Activated CD4-positive, alpha-beta T cell treated with anti-CD3 and anti-CD28 coated beads, Interleukin-2, Interleukin-4, amounts not matched to agents 100 ng/mL and 50 ng/mL, durations not matched to agents 16 hours and 8 hours (primary cell): ENCODE measurements around the gene SP8.
"Not testable (repeated sequence)": the region's sequence is repeated elsewhere in the genome, so short reads cannot be mapped to it uniquely, and the experiment has no call there.

Experiments
- DNase-seq: peaks from one replicate; pipeline ENCODE4 v3.0.0-alpha.2; 2020; ENCODE audit warnings: low spot score

The SP8 gene

DNA sequence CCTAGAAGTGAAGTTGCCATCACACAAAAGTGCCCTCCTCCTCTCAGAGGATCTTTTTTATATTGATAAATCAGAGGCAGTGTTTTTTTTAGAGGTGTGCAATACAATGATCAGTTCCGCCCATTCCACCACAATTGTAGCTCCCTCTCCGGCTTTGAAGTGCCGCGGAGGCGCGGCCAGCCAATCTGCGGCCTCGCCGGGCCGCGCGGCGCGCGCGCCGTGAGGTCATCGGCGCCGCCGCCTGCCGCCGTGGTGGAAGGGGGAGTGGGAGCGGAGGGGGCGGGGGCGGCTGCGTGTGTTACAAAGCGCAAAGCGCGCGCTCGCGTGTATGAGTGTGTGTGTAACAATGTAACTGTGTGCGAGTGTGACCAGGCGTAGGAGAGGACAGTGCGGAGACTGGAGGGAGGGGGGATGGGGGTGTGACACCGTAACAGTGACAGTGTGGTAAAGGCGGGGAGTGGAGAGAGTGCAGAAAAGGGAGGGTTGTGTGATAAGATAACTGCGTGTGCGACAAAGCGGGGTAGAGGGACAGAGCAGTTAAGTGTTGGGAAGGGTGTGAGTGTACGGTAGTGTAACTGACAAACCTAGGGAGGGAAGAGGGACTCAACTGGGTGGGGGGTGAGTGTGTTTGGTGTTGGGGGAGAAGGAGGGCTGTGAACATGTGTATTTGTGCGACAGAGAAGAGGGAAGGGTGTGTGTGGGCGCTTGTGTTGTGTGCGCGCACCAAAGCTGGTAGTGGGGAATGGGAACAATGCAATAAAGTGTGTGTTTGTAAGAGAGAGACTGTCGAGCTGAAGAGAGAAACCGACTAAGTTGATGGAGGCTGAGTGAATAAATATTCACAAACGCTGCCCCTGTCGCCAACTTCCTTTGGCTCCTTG, at the start of gene SP8:
Gene SP8, minus strand, starts transcription at position 108 of the 881 bp plus-strand sequence. Its CDS starts 88 bp downstream, at position 20.
- DNase-seq = no peak

DNA sequence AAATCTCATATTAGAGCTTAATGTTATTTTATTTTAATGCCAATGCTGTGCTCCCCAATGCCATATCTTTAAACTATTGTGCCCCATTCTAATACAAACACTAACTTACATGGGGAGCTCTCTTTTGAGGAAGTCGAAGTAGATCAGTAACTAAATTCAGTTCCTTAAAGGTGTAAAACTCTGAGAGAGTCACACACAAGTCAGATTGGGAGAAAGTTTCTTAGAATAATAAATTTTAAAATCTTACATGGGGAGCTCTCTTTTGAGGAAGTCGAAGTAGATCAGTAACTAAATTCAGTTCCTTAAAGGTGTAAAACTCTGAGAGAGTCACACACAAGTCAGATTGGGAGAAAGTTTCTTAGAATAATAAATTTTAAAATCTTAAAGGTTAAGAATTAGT, 49.7 kb upstream of the SP8 start:
- DNase-seq = not testable (repeated sequence)

GRCh38 chr7:20835111-20835750, 48.5 kb upstream of the SP8 start:
- no peak for DNase-seq

GRCh38 chr7:20834656-20835055, 48.0 kb upstream of the SP8 start:
- DNase-seq = no peak

- no peak for DNase-seq
These were observed 45.3 kb upstream of the SP8 start for GRCh38 chr7:20831956-20832355.

GRCh38 chr7:20831451-20831850, 44.8 kb upstream of the SP8 start:
- DNase-seq = no peak

DNA sequence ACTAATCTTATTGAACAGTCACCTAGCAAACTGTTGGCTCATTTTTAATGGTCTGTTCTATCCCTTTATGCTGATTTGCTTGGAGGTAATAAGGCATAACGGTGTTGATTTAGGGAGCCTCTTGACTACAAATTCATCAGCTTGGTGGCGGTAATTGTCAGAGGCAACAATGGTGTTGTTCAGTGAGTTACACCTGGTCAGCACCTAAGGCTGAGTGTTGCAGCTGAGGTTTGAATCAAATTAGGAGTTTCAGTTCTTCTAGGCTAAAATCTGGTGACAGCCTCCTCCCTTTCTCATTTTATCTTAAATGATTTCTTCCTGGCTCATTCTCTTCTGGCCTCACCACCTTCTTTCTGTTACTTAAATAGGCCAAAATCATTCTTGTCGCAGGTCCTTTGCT, 42.3 kb upstream of the SP8 start:
- no peak for DNase-seq

GRCh38 chr7:20827172-20827571, 40.5 kb upstream of the SP8 start:
- no peak for DNase-seq

DNA sequence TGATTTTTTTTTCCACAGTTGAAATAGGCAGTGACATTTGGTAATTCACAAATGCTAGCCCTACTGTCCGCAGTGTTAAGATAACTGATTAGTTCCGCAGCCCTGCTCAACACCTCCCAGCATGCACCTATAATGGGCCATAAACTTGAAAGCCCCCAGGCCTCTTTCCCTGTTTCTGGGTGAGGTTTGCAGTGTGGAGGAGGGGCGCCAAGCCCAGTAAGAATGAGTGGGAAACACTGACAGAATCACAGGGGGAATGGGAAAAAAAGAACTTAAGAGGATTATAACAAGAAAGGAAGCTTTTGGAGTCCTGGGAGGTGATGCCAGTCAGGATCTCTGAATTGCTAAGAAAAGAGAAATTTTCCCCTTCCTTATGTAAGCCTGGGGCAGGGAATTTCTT, 39.6 kb upstream of the SP8 start:
- no peak for DNase-seq

DNA sequence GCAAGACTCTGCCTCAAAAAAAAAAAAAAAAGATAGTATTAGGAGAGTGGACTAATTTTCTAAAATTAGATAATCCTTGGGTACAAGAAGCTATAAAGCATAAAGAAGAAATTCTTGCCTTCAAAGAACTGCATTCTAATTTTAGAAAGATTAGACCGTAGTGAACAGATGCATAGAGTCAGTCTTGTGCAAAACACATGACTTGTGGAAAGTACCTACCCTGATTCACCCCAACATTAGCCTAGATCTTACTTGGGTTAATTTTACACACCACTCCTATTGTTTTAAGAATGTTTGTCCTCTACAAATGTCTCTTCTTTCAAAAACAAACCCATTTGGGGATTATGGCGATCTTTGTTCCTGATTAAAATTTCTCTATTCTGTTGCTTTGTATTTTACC, 38.9 kb upstream of the SP8 start:
- DNase-seq = no peak

GRCh38 chr7:20821390-20821789, 34.7 kb upstream of the SP8 start:
- DNase-seq = not testable (repeated sequence)

- DNase-seq = no peak
These were observed 29.8 kb upstream of the SP8 start for GRCh38 chr7:20816372-20816959.

- DNase-seq = no peak
These were observed 17.7 kb upstream of the SP8 start for GRCh38 chr7:20804345-20804744.

DNA sequence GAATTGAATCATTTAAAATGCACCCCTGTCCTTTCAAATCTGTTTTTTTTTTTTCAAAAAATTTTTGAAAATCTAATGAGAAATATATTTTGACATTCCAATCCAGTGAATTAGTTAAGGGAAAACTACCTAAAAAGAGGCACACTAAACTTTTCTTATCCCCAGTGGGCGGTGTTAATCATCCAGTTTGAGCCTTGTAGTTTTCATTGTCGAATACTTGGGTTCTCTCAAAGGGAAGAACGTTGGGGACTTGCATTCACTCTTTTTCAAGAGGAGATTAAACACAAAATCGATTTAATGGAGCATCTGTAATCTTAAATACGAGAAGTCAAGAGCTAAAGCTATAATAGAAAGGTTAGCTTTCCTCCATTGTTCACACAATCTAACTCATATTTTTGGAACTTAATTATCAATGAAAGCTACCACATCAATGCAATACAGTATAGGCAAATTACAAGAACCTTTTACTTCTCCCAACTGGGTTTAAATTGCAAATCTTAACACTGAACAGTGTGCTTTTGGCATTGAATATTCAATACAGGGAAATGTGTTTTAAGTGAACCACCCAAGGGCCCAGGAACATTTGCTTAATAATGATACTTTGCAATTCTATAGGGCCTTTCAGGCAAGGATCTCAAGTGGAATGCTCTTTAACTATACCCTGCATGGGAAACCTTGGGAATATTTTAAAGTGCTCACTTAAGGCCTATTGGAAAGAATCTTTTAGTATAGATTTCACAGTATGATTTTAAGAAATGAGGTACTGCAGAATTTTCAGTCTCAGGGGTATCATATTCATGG, 13.1 kb upstream of the SP8 start:
- DNase-seq = no peak

DNA sequence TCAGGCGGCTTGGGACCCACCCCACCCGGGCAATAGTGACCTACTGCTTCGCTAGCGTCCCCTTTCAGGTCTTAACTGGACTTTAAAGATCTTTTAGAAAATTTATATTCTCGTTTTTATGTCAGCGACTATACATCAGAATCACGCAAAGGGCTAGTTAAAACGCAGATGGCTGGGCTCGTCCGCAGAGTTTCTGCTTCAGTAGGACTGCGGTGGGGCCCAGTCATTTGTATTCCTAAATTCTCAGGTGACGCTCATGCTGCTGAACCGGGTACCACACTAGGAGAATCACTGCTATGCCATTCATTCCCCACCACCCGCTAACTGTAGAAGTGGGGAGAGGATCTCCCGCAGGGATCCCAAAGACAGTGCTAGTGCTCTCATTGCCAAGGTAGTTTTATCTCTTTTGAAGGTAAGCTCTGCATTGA, 12.0 kb upstream of the SP8 start:
- DNase-seq = no peak

DNA sequence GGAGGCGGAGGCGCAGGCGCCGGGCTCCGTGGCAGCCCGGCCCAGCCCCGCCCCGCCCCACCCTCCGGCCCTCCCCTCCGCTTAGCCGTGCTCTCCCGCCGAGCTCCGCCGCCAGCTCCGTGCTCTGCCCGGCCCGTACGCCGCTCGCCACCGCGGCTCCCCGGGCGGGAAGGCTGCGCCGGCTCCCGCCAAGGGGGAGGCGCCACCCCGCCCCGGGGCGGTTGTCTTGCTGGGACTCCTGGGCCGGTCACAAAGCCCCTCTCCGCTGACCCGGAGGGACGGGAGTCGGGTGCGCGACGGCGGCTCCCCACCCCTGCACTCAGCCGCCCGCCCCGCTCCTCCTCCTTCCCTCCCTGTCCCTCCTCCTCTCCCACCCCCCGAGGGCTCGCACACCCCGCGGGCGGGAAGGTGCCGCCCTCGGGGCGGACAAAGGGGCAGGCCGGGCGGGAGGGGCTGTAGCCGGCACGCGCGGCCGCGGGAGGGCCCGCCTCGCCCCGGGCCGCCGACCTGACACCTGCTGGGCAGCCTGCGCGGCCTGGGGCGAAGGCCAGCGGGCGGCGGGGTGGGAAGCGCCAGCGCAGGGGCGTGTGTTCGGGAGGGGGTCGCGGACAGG, 11.5 kb upstream of the SP8 start:
- peak; percentile 11 for DNase-seq

- DNase-seq = peak; percentile 19
These were observed 10.9 kb upstream of the SP8 start for GRCh38 chr7:20797462-20798080.

- DNase-seq = no peak
These were observed 10.4 kb upstream of the SP8 start for GRCh38 chr7:20797042-20797461.

DNA sequence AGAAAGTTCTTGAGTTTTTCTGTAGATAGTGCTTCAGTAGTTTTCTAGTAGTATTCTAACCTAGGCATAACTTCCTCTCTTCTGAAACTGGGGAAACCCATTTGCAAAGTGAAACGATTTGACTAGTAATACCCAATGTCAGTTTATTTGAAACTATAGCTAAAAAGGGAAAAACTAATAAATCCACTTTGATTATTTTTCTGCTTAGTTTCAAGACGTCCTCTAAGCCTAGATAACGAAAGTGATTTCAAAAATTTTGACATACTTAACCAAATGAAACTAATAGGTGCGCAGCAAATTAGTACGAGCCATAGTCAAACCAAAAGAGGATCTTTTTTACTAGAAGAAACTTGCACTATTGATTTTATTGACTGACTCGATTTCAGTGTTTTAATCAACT, 9.8 kb upstream of the SP8 start:
- no peak for DNase-seq

DNA sequence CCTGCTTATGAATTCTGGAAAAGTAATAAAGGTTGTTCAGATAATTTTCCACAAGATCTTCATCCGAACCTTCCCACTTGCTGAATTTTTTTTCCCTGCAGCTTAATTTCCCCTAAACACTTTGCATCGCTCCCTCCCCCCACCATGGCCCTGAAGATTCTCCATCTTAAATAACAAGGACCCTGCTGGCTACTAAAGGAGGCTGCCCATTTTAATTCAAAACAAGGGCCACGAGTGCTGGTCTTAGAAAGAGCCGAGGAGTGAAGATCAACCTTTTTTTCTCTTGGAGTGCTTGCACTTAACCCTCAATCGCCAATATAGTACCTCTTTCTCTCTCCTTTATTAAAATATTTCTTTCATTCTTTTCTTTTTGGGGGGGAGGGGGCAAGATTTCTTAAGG, 9.2 kb upstream of the SP8 start:
- no peak for DNase-seq

DNA sequence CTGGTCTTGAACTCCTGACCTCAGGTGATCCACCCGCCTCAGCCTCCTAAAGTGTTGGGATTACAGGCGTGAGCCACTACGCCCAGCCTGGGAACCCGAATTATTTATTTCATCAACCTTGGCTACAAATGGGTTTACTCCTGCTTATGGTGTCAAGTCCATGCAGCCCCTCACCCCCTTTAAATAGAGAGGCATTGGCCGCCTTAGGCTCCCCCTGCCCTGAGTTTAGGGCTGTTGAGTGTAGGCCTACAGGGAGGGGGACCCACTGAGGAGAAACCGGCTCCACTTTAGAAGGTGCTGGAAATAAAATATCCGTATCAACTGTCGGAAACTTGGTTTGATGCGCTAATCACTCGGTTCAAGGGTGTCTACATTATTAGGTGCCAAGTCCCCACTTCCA, 8.7 kb upstream of the SP8 start:
- no peak for DNase-seq
